Activated effector memory CD4-positive, alpha-beta T cell treated with Interleukin-2 at 50 U/mL for 16 hours (primary cell): ENCODE measurements around the gene TPRX1.
"Not testable (repeated sequence)": the region's sequence is repeated elsewhere in the genome, so short reads cannot be mapped to it uniquely, and the experiment has no call there.

ENCODE experiments used
- DNase-seq: peaks from one replicate; pipeline ENCODE4 v3.0.0-alpha.2; 2020

Gene TPRX1

DNA sequence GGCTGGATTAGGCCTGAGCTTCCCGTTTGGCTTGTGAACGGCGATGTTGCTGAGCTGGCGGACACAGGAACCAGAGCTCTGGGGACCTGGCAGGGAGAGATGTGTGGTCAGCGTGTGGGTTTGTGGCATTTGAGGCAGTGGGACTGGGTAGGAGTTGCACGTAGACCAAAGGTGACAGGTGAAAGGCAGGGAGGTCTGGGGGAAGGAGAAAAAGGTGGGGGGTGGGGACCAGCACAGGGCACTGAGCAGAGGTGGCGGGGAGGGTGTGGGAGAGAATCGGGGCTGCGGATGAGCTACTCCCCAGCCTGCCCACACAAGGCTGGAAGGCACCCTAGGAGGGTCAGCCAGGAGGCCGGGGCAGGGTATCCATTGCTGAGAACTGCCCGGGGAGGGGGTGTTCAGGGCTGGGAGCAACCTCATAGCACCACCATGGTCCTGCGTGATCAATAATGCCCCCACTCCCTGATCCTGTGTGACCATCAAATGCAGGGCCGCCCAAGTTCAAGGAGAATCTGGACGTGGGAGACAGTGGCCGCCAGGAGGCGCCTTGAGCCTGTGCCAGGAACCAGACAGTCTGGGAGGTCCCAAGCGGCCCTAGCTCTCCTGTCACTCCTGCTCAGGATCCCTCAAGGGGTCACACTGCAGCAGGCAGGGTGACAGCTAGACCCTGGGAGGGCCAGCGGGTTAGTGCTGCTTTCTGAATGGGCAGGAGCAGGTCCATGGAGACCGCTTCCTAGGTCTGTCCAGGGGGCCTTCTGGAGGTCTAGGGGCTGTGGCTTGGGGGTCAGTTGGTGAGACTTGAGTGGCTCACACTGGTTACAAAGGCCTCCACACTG, 38.6 kb downstream of the TPRX1 start:
- peak; percentile 12 for DNase-seq

DNA sequence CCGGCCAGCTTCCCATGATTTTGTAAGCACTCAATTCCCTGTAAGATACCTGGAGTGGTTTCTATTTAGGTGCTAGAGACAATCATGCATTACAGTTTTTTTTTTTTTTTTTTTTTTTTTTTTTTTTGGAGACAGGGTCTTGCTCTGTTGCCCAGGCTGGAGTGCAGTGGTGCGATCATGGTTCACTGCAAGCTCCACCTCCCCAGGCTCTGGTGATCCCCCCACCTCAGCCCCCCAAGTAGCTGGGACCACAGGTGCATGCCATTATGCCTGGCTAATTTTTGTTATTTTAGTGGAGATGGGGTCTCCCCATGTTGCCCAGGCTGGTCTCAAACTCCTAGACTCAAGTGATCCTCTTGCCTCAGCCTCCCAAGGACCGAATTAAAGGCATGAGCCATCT, 39.6 kb downstream of the TPRX1 start:
- not testable (repeated sequence) for DNase-seq

GRCh38 chr19:47762615-47763308, 41.6 kb downstream of the TPRX1 start:
- DNase-seq, result no peak

GRCh38 chr19:47762151-47762550, 42.2 kb downstream of the TPRX1 start:
- no peak for DNase-seq

GRCh38 chr19:47761566-47761965, 42.8 kb downstream of the TPRX1 start:
- DNase-seq, result no peak

GRCh38 chr19:47760632-47760999, 43.7 kb downstream of the TPRX1 start:
- DNase-seq, result no peak

DNA sequence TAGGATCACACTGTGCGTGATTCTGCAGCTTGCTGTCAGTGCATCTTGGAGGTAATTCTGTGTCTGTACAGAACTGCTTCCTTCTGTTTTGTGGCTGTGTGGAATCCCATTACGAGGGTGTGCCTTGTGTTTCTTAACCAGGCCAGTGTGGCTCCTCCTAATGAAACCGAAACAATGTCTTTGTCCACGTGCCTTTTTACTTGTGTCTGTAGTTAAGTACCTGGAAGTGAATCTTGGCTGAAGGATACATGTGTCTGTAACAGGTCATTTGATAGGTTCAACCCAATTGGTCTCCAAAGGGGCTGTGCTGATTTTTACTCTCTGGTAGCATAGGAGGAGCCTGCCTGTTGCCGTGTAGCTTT, 45.9 kb downstream of the TPRX1 start:
- DNase-seq, result no peak

- DNase-seq, result no peak
Measured at GRCh38 chr19:47757617-47758442, 46.5 kb downstream of the TPRX1 start.

GRCh38 chr19:47756953-47757608, 47.3 kb downstream of the TPRX1 start:
- no peak for DNase-seq

GRCh38 chr19:47756627-47756929, 47.8 kb downstream of the TPRX1 start:
- DNase-seq, result no peak

GRCh38 chr19:47755762-47756626, 48.4 kb downstream of the TPRX1 start:
- DNase-seq, result no peak

DNA sequence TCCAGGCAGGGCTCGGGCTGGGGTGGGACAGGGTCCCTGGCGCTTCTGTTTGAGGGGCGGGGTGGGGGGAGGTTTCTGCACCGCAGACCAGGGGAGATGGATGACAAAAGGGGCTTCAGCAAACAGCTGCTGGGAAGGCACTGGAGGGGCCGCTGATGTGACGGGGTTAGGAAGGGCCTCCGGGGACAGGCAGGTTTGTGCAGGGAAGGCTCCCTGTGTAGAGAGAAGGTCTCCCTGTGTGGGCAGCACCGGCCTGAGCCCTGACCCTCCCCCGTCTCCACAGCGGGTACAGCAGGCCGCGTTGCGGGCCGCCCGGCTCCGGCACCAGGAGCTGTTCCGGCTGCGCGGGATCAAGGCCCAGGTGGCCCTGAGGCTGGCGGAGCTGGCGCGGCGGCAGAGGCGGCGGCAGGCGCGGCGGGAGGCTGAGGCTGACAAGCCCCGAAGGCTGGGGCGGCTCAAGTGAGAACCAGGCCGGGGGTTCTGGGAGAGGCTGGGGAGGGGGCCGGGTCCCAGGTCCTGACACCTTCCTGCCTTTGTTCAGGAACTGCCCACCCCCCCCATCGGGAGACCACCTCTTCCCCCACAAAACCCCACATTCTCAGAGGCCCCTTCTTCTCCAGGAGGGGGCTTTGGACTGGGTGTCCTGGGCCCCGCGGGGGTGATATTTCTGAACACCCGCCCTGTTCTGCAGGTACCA, 49.1 kb downstream of the TPRX1 start:
- no peak for DNase-seq

DNA sequence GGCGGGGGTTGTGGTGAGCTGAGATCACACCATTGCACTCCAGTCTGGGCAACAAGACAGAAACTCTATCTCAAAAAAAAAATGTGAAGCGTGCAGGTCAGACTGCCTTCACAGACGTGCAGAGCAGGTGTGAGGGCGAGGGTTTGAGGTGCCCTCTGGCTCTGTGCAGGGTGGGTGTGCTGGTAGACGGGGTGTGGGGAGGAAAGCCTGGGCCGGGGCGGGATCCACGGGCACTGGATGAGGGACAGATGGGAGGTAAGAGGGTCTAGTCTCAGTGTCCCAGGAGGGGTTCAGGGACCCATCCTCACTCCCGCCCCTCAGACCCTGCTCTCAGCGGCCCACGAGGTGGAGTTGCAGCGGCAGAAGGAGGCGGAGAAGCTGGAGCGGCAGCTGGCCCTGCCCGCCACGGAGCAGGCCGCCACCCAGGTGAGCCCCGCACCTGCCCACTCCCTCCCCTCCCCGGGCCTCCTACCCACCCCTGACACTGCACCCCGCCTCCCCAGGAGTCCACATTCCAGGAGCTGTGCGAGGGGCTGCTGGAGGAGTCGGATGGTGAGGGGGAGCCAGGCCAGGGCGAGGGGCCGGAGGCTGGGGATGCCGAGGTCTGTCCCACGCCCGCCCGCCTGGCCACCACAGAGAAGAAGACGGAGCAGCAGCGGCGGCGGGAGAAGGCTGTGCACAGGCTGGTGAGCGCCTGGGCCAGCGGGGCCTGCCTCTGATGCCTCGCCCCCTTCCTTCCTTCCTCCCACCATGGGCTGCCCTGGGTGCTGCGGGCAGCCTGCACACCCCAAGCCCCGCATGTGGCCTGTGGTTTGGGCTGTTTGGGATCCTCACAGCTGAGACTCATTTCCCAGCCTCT, 49.9 kb downstream of the TPRX1 start:
- DNase-seq, result no peak

DNA sequence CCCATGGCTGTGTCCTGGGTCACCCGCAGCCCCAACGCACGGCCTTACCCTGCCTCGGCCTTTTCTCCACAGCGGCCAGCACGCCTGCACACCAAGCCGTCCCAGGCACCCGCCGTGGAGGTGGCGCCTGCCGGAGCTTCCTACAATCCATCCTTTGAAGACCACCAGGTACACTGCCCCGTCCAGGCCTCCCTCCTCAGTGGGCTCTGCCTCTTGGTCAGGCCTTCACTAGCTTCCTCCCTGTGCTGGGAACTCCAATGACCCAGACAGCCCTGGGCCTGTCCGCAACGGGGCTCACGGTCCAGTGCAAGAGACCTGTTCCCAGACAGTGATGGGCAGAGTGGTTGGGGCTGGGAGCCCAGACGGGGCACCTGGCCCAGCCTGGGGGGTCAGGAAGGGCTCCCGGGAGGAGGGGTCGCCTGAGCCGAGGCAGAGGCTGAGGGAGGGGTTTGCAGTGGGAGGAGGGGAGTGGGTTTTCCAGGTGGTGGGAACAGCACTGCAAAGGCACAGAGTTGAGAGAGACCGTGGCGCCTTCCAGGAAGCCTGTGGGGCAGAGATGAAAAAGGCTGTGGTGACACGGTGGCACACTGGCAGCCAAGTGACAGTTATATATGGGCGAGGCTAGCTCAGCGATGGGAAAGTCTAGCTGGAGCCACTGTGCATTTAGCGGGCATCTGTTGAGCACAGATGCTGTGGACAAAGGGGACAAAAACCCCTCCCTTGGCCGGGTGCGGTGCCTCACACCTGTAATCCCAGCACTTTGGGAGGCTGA, 51.7 kb downstream of the TPRX1 start:
- DNase-seq, result no peak
